Raji (cell line): ENCODE results near the gene MRPL23.

Experiments
- POLR2A ChIP-seq: IDR thresholded peaks from 2 replicates; pipeline ENCODE4 v1.6.1; 2011; ENCODE audit warnings: low read depth, low read length, control low read depth; ENCODE audit not compliant: insufficient read depth

The MRPL23 gene

GRCh38 chr11:1928470-1928890, 18.7 kb upstream of the MRPL23 start:
- no peak for TF ChIP-seq POLR2A

DNA sequence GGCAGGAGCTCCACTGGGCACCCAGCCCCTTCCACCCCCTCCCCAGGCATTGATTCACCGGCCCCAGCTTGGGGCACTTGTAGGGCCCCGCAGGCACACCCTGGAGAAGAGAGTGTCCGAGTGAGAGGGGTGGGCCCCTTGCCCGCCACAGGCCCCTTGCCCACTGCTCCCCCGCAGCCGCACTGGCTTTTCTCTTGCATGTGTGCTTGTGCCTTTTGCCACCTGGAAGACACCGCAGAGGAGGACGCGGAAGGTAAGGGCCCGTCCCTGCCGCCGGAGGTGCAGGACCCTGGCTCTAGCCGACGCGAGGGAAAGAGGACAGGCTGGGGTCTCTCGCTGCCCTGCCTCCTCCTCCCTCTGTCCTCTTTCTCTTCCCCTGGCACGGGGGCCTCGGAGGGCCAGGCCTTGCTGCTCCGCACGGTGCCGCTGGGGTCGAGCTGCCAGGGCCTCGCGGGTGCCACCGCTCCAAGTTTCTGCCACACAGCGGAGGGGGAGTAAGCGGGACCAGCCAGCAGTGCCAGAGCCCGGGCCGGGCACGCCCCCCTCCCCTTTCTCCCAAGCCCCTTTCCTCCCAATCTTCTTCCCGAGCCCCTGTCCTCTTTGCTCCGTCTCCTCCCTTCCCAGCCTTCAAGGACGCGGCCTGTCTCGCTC, 18.1 kb upstream of the MRPL23 start:
- no peak for TF ChIP-seq POLR2A

DNA sequence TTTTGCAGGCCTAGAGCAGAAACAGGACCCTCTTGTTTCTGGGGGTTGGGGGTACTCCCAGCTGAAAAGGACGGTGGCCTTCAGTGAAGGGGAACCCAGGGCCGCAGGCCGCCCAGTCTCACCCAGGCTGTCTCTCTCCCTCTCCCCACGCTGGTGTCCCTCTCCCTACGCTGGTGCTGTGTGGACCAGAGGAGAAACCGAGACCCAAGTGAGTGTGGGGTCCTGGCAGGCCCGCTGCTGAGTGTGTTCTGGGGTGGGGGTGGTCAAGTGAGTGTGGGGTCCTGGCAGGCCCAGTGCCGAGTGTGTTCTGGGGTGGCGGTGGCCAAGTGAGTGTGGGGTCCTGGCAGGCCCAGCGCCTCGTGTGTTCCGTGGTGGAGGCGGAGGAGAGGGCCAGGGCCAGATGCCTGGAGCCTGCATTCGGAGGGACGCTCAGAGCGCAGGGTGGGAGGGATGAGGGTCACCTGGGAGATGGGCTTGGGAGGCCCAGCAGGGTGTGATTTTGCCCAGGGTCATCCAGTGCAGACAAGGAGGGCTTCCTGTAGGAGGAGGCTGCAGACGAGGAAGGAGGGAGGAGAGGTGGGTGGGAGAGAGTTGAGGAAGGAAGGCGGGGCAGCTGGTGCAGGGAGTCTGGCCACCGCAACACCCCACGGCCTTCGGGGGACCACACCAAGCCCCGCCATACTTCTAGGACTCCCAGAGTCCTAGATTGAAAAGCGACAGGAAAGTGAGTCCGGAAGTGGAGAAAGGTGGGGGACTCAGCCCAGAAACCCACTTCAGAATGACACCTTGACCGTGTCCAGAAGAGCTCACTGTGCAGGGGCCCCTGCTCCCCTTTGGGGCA, 17.3 kb upstream of the MRPL23 start:
- TF ChIP-seq POLR2A = no peak

DNA sequence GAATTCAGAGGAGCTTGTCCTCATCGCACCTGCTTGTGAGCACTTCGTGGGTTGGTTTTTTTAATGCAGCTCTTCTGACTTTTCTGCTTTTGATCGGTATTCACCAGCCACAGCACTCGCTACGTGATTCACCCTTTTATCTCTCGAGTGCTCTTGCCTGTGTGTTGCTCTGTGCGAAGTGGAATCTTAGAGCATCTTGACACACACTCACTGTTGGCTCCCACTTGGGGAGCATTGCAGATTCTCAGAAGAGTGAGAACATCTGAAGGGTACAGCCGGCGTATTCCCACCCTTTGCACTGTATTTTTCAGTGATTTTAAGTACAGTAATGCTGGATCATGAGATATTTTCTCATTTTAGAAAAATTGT, 16.7 kb upstream of the MRPL23 start:
- no peak for TF ChIP-seq POLR2A

DNA sequence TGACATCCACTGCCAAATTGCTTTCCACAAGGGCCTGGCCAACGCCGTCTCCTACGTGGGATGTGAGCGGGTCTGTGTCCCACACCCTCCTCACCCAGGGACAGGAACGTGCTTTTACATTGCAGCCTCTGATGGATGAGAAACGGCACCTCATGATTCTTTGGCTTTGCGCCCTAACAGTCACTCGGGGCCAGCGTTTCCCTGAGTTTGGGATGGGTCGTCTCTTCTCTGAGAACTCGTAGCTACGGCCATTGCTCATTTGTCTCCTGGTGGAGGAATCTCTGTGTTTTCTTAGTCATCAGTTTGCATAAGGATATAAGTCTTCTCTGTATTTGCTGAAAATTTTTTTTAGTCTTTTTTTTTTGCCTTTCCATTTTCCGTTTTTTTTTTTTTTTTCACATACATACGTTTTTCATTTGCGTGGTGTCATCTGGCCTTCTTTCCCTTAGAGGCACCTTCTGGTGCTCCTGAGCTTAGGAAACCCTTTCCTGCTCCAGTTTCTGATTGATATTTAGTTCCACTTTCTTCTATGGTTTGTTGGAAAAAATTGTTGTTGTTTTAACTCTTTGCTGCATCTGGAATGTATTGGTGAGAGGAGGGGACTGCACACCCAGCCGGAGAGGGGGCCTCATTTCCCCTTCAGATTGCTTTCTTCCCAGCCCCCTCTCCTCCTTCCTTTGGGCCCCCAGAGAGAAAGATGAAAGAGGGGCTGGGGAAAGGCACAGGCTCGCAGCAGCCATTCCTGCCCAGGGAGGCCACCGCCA, 15.6 kb upstream of the MRPL23 start:
- TF ChIP-seq POLR2A = no peak

DNA sequence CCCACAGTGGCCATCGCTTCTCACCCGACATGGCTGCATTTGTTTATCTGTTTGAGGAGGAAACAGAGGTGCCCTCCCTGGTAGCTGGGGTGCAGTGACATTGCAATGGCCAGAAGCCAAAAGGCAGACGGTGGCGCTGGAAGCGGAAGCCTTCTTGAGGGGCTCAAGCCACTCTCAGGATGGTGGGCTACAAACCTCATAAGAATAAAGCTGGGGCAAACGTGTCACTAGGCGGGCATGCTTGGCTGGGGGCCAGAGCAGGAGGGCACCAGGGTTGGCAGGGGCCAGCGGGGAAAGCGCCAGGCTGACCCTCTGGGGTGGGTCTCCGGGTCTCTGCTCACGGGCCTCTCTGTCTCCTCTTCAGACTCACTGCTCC, 15.0 kb upstream of the MRPL23 start:
- no peak for TF ChIP-seq POLR2A

DNA sequence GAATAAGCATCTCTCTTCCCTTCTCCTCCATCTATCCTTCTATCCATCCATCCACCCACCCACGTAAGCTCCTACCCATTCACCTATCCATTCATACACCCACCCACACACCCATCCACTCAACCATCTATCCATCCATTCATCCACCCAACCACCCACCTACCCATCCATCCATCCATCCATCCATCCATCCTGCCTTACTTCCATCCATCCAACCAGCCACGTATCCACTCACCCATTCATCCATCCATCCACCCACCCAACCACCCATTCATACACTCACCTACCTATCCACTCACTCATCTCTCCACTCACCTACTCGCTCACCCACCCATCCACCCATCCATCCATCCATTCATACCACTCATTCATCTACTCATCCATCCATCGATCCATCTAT, 14.5 kb upstream of the MRPL23 start:
- TF ChIP-seq POLR2A = no peak

DNA sequence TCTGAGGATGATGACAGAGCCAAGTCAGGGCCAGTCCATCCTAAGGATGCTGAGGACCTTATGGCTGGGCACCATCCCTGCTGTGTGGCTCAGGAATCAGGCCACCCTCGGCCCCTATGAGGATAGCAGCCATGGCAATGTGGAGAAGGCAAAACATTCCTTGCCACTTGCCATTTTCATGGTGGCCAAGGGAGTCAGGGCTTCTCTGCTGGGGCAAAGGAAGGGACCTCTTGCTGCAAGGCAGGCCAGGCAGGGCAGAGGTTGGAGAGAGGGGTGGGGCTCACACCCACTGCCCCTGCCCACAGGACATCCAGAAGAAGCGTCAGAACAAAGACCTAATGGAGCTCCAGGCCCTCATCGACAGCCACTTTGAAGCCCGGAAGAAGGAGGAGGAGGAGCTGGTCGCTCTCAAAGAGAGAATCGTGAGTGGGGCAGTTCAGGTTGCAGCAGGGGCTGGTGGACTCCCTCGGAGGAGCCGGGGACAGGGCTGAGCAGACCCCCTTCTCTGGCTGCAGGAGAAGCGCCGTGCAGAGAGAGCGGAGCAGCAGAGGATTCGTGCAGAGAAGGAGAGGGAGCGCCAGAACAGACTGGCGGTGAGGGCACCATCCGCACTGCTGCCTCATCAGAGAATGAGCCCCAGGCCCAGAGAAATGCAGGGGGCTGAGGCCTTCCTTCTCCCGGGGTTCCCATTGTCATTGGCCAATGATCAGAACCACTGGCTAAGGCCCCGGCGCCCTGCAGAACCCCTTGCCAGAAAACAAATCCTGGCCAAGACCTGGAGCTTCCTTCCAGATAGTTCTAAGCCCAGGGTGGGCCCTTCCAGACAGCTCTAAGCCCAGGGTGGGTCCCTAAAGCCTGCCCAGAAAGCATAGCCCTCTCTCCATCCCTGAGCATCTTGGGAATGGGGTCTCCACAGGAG, 13.5 kb upstream of the MRPL23 start:
- TF ChIP-seq POLR2A = no peak

GRCh38 chr11:1934335-1935155, 12.6 kb upstream of the MRPL23 start:
- no peak for TF ChIP-seq POLR2A

- TF ChIP-seq POLR2A = no peak
Observed at GRCh38 chr11:1935156-1936071, 11.7 kb upstream of the MRPL23 start.

GRCh38 chr11:1936072-1936780, 10.9 kb upstream of the MRPL23 start:
- TF ChIP-seq POLR2A = no peak
